ENCODE results near the gene IQGAP2. TPM values are rescaled to one million over a fixed set of nuclear protein-coding genes. Genes with fewer than 3 reads are reported as not detected.

The IQGAP2 gene
- polyA plus RNA-seq, 1 donor = 29.2 TPM

DNA sequence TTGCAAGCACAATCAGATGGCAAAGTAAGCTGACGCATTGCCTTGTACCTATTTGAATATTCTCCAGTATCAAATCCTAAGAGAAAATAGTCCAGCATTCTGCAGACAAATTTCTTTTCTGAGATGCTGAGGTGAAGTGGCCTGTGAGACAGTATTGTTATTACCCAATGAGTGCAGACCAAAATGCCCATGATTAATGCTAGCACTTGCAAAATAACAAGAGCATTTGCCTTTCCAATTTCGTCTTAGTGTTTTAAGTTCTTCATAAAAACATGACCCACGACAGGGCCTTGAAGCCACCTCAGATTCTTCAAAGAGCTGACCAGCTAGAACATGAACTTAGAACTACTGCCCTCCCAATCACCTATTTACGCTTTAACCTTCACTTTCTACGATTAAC is 2.6 kb upstream of the IQGAP2 start:
- DNase-seq = no peak
- Histone ChIP-seq H3K4me3 (ENCODE audit: low read length) (no peak overlapping the region), H3K36me3 (ENCODE audit: control insufficient read depth, insufficient read depth, low read length) (no peaks in the 10 kb centered on the region), H3K27ac (ENCODE audit: low read length) (no peak overlapping the region), H3K9me3 (ENCODE audit: control insufficient read depth, low read depth, low read length) (no peaks in the 10 kb centered on the region), H3K4me1 (ENCODE audit: control insufficient read depth, insufficient read depth, low read length) (peaks cover 8% of the 10 kb centered on the region), H3K27me3 (ENCODE audit: control insufficient read depth, insufficient read depth, low read length) (no peaks in the 10 kb centered on the region)
- 89% methylated on average over 3 of the region's 5 CpGs for WGBS (ENCODE audit: insufficient coverage, low lambda C conversion rate)

DNA sequence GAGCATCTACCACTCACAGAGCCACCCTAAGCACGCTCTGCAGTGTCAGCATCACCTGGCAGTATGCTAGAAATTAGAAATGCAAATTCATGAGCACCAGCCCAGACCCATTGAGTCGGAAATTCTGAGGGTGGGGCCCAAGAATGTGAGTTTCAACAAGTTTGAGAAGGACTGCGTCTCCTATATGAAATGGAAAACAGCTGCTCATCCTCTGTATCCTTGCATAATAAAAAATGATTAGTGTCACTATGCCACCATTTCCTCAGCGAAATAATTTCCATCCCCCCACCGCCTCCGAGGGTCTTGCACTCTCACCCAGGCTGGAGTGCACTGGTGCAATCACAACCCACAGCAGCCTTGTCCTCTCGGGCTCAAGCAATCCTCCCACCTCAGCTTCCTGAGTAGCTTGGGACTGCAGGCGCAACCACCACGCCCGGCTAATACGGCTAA is 1.3 kb upstream of the IQGAP2 start:
- Histone ChIP-seq H3K27me3 (ENCODE audit: control insufficient read depth, insufficient read depth, low read length) (no peaks in the 10 kb centered on the region), H3K9me3 (ENCODE audit: control insufficient read depth, low read depth, low read length) (no peaks in the 10 kb centered on the region), H3K27ac (ENCODE audit: low read length) (peak overlapping the region; percentile 75), H3K36me3 (ENCODE audit: control insufficient read depth, insufficient read depth, low read length) (no peaks in the 10 kb centered on the region), H3K4me3 (ENCODE audit: low read length) (peak overlapping the region; percentile 70), H3K4me1 (ENCODE audit: control insufficient read depth, insufficient read depth, low read length) (peaks cover 8% of the 10 kb centered on the region)
- no CpG with 5 or more reads among the region's 11 CpGs for WGBS (ENCODE audit: insufficient coverage, low lambda C conversion rate)
- DNase-seq = no peak

DNA sequence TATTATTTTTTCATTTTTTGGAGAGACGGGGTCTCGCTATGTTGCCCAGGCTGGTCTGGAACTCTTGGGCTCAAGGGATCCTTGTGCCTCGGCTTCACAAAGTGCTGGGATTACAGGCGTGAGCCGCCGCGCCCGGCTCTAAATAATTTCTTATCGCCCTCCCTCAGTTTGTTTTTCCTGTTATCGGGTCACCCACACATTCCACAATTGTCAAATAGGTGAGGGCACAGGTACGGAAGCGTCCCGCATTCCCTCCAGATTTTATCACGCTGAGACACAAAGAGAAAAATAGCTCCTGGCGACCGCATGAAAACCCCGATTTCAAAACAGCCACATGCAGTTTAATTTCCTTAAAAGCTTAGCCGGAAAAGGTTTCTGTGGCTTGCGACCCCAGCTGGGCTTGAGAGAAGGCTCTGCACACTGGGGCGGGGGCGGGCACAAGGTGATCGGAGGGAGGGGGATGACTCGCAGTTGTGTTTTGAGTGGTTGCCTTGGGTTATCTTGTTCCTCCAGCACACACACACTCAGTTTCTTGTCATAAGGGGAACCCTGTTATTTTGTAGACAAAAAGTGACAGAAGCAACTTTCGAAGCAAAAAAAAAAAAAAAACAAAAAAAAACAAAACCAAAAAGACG is 717 bp upstream of the IQGAP2 start:
- H3K36me3 ChIP-seq (ENCODE audit: control insufficient read depth, insufficient read depth, low read length) = no peaks in the 10 kb centered on the region
- peak overlapping the region; percentile 75 for H3K27ac ChIP-seq (ENCODE audit: low read length)
- H3K4me1 ChIP-seq (ENCODE audit: control insufficient read depth, insufficient read depth, low read length) = peaks cover 8% of the 10 kb centered on the region
- H3K9me3 ChIP-seq (ENCODE audit: control insufficient read depth, low read depth, low read length) = no peaks in the 10 kb centered on the region
- H3K4me3 ChIP-seq (ENCODE audit: low read length) = peak overlapping the region; percentile 70
- no peaks in the 10 kb centered on the region for H3K27me3 ChIP-seq (ENCODE audit: control insufficient read depth, insufficient read depth, low read length)
- WGBS (ENCODE audit: insufficient coverage, low lambda C conversion rate) = 0% methylated on average over 1 of the region's 25 CpGs
- DNase-seq = peak; percentile 32 to 64

DNA sequence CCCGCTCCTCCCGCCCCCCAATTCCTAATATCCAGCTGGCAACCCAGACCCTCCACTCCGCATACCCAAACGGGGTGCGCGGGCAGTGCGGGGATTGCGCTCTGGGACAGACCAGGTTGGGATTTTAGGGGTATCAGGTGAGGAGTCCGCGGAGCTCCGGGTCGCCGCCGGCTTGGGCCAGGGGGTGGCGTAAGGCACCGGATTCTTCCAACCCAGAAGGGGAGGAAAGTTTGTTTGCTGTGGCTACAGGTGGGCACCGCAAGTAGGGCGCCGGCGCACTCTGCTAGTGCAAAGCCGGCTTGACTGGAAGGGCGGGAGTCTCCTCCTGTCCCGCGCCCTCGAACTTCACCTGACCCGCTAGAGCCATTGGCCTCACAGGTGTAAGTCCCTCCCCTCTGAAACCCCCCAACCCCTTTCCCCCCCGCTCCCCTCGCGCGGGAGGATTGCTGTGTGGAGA is 709 bp downstream of the IQGAP2 start:
- Histone ChIP-seq H3K27me3 (ENCODE audit: control insufficient read depth, insufficient read depth, low read length) (no peaks in the 10 kb centered on the region), H3K4me3 (ENCODE audit: low read length) (peak overlapping the region; percentile 70), H3K9me3 (ENCODE audit: control insufficient read depth, low read depth, low read length) (no peaks in the 10 kb centered on the region), H3K27ac (ENCODE audit: low read length) (peak overlapping the region; percentile 36), H3K36me3 (ENCODE audit: control insufficient read depth, insufficient read depth, low read length) (no peaks in the 10 kb centered on the region), H3K4me1 (ENCODE audit: control insufficient read depth, insufficient read depth, low read length) (peaks cover 8% of the 10 kb centered on the region)
- no CpG with 5 or more reads among the region's 30 CpGs for WGBS (ENCODE audit: insufficient coverage, low lambda C conversion rate)
- DNase-seq = no peak

DNA sequence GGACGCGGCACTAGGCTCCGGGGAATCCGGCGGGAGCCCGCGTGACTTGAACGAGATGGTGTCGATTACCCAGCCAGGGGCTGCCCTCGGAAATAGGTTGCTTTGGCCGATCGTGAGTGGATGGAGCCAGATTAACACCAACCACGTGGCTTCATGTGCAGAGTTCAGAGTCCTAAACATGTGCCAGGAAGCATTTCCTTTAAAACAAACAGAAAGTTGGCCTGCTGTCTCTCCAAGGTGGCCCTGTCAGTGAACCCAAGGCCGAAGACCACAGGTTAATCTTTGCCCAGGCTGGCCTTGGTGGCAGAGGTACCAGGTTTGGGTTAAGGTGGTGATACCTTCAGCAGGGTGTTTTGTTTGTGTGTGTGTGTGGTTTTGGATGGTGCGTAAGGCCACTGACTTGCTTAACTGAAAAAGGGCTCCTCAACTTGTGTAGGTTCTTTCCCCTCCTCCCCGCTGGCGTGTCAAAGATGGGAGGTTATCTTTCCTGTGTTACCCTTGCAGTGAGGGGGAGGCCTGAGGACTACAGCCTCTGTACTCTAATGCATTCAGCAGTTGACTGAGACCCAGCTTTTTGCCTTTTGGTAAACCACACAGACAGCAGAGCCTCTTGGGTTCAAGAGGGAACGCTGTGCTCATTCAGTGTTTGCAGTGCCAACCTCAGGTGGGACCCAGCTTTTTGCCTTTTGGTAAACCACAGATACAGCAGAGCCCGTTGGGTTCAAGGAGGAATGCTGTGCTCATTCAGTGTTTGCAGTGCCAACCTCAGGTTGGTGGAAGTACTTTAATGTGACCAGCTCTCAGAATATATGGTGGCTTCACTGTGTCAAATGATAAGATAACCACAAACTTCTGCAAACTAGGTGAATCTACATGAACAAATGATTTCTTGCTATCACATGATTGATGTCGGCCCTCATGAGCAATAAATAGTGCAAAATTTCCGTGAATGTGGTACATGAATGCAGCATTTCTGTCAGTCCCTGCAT is 1.4 kb downstream of the IQGAP2 start:
- WGBS (ENCODE audit: insufficient coverage, low lambda C conversion rate) = no CpG with 5 or more reads among the region's 21 CpGs
- DNase-seq = peak; percentile 78 to 91
- peak overlapping the region; percentile 70 for H3K4me3 ChIP-seq (ENCODE audit: low read length)

DNA sequence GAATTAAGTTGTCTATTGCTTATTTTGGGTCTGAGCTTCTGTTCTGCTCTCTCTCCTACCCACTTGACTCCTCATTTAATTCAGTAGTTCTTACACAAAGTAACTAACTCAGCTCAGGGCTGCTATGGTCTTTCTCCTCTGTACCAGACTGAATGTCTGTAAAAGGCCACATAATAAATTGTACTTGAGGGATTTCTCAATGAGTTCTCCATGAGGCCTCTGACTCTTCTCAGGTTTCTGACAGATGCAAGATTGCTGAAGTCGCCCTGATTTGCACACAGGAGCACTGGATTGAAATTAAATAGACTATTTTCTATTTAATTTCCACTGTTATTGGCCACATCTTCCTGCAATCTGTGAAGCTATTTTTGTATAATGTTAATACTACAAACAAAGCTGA is 2.9 kb downstream of the IQGAP2 start:
- Histone ChIP-seq H3K27me3 (ENCODE audit: control insufficient read depth, insufficient read depth, low read length) (no peaks in the 10 kb centered on the region), H3K36me3 (ENCODE audit: control insufficient read depth, insufficient read depth, low read length) (no peaks in the 10 kb centered on the region), H3K4me1 (ENCODE audit: control insufficient read depth, insufficient read depth, low read length) (peaks cover 8% of the 10 kb centered on the region), H3K9me3 (ENCODE audit: control insufficient read depth, low read depth, low read length) (no peaks in the 10 kb centered on the region), H3K4me3 (ENCODE audit: low read length) (no peak overlapping the region), H3K27ac (ENCODE audit: low read length) (no peak overlapping the region)
- DNase-seq = no peak
- 100% methylated on average over 1 of the region's 1 CpG for WGBS (ENCODE audit: insufficient coverage, low lambda C conversion rate)

More for the DNA sequence above, 1.4 kb downstream of the IQGAP2 start:
- H3K4me1 ChIP-seq (ENCODE audit: control insufficient read depth, insufficient read depth, low read length) = peaks cover 8% of the 10 kb centered on the region
- no peaks in the 10 kb centered on the region for H3K36me3 ChIP-seq (ENCODE audit: control insufficient read depth, insufficient read depth, low read length)
- H3K27ac ChIP-seq (ENCODE audit: low read length) = no peak overlapping the region
- H3K27me3 ChIP-seq (ENCODE audit: control insufficient read depth, insufficient read depth, low read length) = no peaks in the 10 kb centered on the region
- no peaks in the 10 kb centered on the region for H3K9me3 ChIP-seq (ENCODE audit: control insufficient read depth, low read depth, low read length)

DNA sequence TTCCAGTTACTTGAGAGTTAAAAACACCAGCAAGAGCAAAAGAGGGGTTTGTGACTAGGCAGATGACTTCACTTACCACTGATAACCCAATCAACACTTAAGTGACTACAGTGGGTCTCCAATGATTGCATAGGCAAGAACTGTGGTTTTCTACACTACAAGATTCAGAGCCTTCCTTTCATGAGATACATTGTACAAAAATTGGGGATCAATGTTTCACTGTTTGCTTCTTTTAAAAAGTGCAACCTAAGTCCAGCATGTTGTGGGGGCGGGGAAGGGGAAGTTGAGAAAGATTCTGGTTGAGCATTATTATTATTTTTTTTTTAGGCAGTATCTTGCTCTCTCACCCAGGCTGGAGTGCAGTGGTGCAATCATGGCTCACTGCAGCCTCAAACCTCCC is 3.6 kb downstream of the IQGAP2 start:
- H3K27me3 ChIP-seq (ENCODE audit: control insufficient read depth, insufficient read depth, low read length) = no peaks in the 10 kb centered on the region
- no peak overlapping the region for H3K27ac ChIP-seq (ENCODE audit: low read length)
- H3K4me1 ChIP-seq (ENCODE audit: control insufficient read depth, insufficient read depth, low read length) = peaks cover 8% of the 10 kb centered on the region
- DNase-seq = no peak
- WGBS (ENCODE audit: insufficient coverage, low lambda C conversion rate) = no CpG with 5 or more reads among the region's 1 CpG
- H3K9me3 ChIP-seq (ENCODE audit: control insufficient read depth, low read depth, low read length) = no peaks in the 10 kb centered on the region
- no peak overlapping the region for H3K4me3 ChIP-seq (ENCODE audit: low read length)
- no peaks in the 10 kb centered on the region for H3K36me3 ChIP-seq (ENCODE audit: control insufficient read depth, insufficient read depth, low read length)

DNA sequence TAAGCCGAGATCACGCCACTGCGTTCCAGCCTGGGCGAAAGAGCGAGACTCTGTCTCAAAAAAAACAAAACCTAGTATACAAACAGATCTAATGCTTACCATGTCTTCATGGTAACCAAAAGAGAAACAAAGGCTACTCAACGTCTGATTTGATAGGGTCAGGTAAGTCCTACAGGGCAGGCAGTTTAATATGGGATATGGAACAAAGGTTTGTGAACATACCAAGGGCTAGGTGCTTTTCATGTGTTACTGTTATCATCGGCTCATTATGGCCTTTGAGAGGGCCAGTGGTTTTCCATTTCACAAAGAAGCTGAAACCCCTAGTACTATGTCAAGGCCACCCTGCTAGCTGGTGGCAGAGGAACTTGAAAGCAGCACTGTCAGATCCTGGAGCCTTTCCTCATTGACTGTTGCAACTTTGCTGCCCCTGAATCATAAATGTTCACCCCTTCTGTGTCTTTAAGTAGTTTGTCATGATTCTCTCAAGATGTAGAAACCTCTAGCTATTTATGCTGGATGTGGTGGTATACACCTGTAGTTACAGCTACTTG is 5.1 kb downstream of the IQGAP2 start:
- Histone ChIP-seq H3K27me3 (ENCODE audit: control insufficient read depth, insufficient read depth, low read length) (no peaks in the 10 kb centered on the region), H3K36me3 (ENCODE audit: control insufficient read depth, insufficient read depth, low read length) (no peaks in the 10 kb centered on the region), H3K4me3 (ENCODE audit: low read length) (no peak overlapping the region), H3K4me1 (ENCODE audit: control insufficient read depth, insufficient read depth, low read length) (peaks cover 6% of the 10 kb centered on the region), H3K27ac (ENCODE audit: low read length) (no peak overlapping the region), H3K9me3 (ENCODE audit: control insufficient read depth, low read depth, low read length) (no peaks in the 10 kb centered on the region)
- no CpG with 5 or more reads among the region's 7 CpGs for WGBS (ENCODE audit: insufficient coverage, low lambda C conversion rate)
- DNase-seq = no peak

DNA sequence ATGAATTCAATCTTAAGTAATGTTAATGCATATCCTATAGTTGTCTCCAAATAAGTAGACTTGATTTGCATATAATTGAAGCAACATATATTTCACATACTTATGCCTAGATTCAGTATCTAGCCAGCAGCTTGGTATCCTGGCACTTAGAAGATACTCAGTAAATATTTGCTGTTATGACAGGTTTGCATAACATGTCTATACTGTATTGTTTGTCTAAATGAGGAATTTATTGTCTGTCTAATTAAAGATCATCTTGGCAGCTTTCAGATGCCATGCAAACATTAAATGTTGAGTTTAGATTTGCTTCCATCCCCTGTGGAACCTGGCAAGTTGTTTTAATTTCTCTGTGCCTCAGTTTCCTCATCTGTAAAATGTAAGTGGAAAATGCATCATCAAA is 9.4 kb downstream of the IQGAP2 start:
- no peaks in the 10 kb centered on the region for H3K27me3 ChIP-seq (ENCODE audit: control insufficient read depth, insufficient read depth, low read length)
- no peaks in the 10 kb centered on the region for H3K9me3 ChIP-seq (ENCODE audit: control insufficient read depth, low read depth, low read length)
- H3K36me3 ChIP-seq (ENCODE audit: control insufficient read depth, insufficient read depth, low read length) = no peaks in the 10 kb centered on the region
- H3K27ac ChIP-seq (ENCODE audit: low read length) = no peak overlapping the region
- DNase-seq = no peak
- H3K4me1 ChIP-seq (ENCODE audit: control insufficient read depth, insufficient read depth, low read length) = no peaks in the 10 kb centered on the region
- H3K4me3 ChIP-seq (ENCODE audit: low read length) = no peak overlapping the region

DNA sequence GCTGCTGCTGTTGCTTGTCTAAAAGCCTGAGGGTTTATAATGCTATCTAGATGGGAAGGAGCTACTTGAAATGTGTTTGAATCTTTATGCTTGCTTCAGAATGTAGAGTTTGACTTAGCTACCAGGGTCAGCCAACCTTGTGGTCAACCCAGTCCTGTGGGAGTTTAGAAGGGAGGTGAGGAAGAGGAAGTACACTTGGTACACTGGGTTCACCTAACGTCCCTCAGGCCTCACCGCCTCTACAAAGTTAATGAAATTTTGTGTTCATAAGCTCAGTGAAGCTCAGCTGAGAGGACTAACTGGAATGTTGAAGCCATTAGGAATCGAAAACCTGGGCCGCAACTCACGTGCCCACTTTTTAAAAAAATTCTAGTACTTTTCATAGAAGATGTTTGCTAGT is 10.7 kb downstream of the IQGAP2 start:
- H3K4me3 ChIP-seq (ENCODE audit: low read length) = no peak overlapping the region
- no peaks in the 10 kb centered on the region for H3K27me3 ChIP-seq (ENCODE audit: control insufficient read depth, insufficient read depth, low read length)
- no peaks in the 10 kb centered on the region for H3K4me1 ChIP-seq (ENCODE audit: control insufficient read depth, insufficient read depth, low read length)
- no peaks in the 10 kb centered on the region for H3K36me3 ChIP-seq (ENCODE audit: control insufficient read depth, insufficient read depth, low read length)
- H3K9me3 ChIP-seq (ENCODE audit: control insufficient read depth, low read depth, low read length) = no peaks in the 10 kb centered on the region
- no peak for DNase-seq
- 93% methylated on average over 3 of the region's 5 CpGs for WGBS (ENCODE audit: insufficient coverage, low lambda C conversion rate)
- no peak overlapping the region for H3K27ac ChIP-seq (ENCODE audit: low read length)

Data from large intestine (tissue), 3 donors.